HEK293 (cell line): ENCODE measurements around the gene FBXO45.

Source experiments
- CTCF ChIA-PET: fragments of 350-600 bp; formaldehyde crosslinking; extraction: SDS; loops from one replicate; lab custom pipeline; 2021; ENCODE audit warnings: antibody characterized with exemption; lab: Yijun Ruan, JAX
- POLR2A ChIA-PET: fragments of 300-600 bp; formaldehyde crosslinking; extraction: SDS; loops from one replicate; lab custom pipeline; 2020; ENCODE audit warnings: antibody characterized with exemption, inconsistent platforms; lab: Yijun Ruan, JAX
- H3K27ac ChIP-seq: fragments of 200-500 bp; sonication (Bioruptor generic); 2 replicates; pipeline ENCODE4 v1.5.1; 2014; ENCODE audit warnings: low read depth, low read length, control low read depth, inconsistent platforms; ENCODE audit errors: extremely low read depth
- H3K36me3 ChIP-seq, 2 experiments: fragments of 200-500 bp in 1 of 2; sonication (Bioruptor generic) in 1 of 2; 1 replicate in 1 of 2; 2 replicates in 1 of 2; pipeline ENCODE4 v1.5.1; 2014 to 2017; ENCODE audit warnings: inconsistent platforms in 2 of 2, low read length in 2 of 2; ENCODE audit not compliant: control insufficient read depth in 2 of 2, insufficient read depth in 1 of 2
- H3K4me1 ChIP-seq: fragments of 200-500 bp; sonication (Bioruptor generic); 2 replicates; pipeline ENCODE4 v1.5.1; 2014; ENCODE audit warnings: mild to moderate bottlenecking, low read length, inconsistent platforms; ENCODE audit not compliant: control insufficient read depth, insufficient read depth
- H3K4me3 ChIP-seq: 2 replicates; pipeline ENCODE4 v1.5.1; 2011; ENCODE audit warnings: low read depth, mild to moderate bottlenecking, control low read depth, low read length, moderate library complexity
- H3K9me3 ChIP-seq: fragments of 200-500 bp; sonication (Bioruptor generic); 2 replicates; pipeline ENCODE4 v1.5.1; 2014; ENCODE audit warnings: low read depth, low read length, inconsistent platforms; ENCODE audit not compliant: control insufficient read depth, insufficient read depth
- KLF10 ChIP-seq: fragments of 450-650 bp; IDR thresholded peaks from 2 replicates; pipeline ENCODE4 v1.5.1; 2018; ENCODE audit warnings: missing biosample characterization, mild to moderate bottlenecking, missing genetic modification characterization
- KLF17 ChIP-seq: fragments of 450-650 bp; formaldehyde crosslinking; IDR thresholded peaks from 2 replicates; pipeline ENCODE4 v1.5.1; 2016; ENCODE audit warnings: missing biosample characterization, missing genetic modification characterization
- KLF9 ChIP-seq: fragments of 450-650 bp; formaldehyde crosslinking; IDR thresholded peaks from 2 replicates; pipeline ENCODE4 v1.5.1; 2016; ENCODE audit warnings: missing biosample characterization, missing genetic modification characterization, low read depth
- MEIS1 ChIP-seq: sonication (generic); formaldehyde crosslinking; IDR thresholded peaks from 2 replicates; pipeline ENCODE4 v1.8.1; 2022; ENCODE audit warnings: missing genetic modification reagents, mild to moderate bottlenecking, borderline replicate concordance
- SALL2 ChIP-seq: fragments of 450-650 bp; formaldehyde crosslinking; IDR thresholded peaks from 2 replicates; pipeline ENCODE4 v1.5.0; 2017; ENCODE audit warnings: missing biosample characterization, mild to moderate bottlenecking, missing genetic modification characterization, borderline replicate concordance
- SCRT1 ChIP-seq: fragments of 450-650 bp; formaldehyde crosslinking; IDR thresholded peaks from 2 replicates; pipeline ENCODE4 v1.5.1; 2016; ENCODE audit warnings: missing biosample characterization, missing genetic modification characterization, borderline replicate concordance
- SETDB1 ChIP-seq: IDR thresholded peaks from one replicate; pipeline ENCODE4 v1.6.1; 2017; ENCODE audit warnings: mild to moderate bottlenecking, low read length, moderate library complexity, mixed read lengths; ENCODE audit not compliant: insufficient read length
- WT1 ChIP-seq: fragments of 450-650 bp; formaldehyde crosslinking; IDR thresholded peaks from 2 replicates; pipeline ENCODE4 v1.5.1; 2016; ENCODE audit warnings: missing biosample characterization, missing genetic modification characterization
- YY1 ChIP-seq: fragments of 450-650 bp; formaldehyde crosslinking; IDR thresholded peaks from 2 replicates; pipeline ENCODE4 v1.5.1; 2018; ENCODE audit warnings: missing biosample characterization, missing genetic modification characterization
- YY2 ChIP-seq: fragments of 450-650 bp; formaldehyde crosslinking; IDR thresholded peaks from 2 replicates; pipeline ENCODE4 v1.5.1; 2016; ENCODE audit warnings: missing biosample characterization, missing genetic modification characterization
- ZFP41 ChIP-seq: fragments of 450-650 bp; formaldehyde crosslinking; IDR thresholded peaks from 2 replicates; pipeline ENCODE4 v1.5.1; 2016; ENCODE audit warnings: missing biosample characterization, missing genetic modification characterization, borderline replicate concordance
- ZNF138 ChIP-seq: fragments of 450-650 bp; formaldehyde crosslinking; IDR thresholded peaks from 2 replicates; pipeline ENCODE4 v1.5.1; 2016; ENCODE audit warnings: missing biosample characterization, missing genetic modification characterization, borderline replicate concordance
- ZNF140 ChIP-seq: fragments of 450-650 bp; formaldehyde crosslinking; IDR thresholded peaks from 2 replicates; pipeline ENCODE4 v1.5.1; 2016; ENCODE audit warnings: missing biosample characterization, missing genetic modification characterization
- ZNF155 ChIP-seq: fragments of 450-650 bp; formaldehyde crosslinking; IDR thresholded peaks from 2 replicates; pipeline ENCODE4 v1.5.1; 2016; ENCODE audit warnings: missing biosample characterization, missing genetic modification characterization
- ZNF24 ChIP-seq: fragments of 450-650 bp; formaldehyde crosslinking; IDR thresholded peaks from 2 replicates; pipeline ENCODE4 v1.5.1; 2016; ENCODE audit warnings: missing biosample characterization, missing genetic modification characterization
- ZNF266 ChIP-seq: fragments of 450-650 bp; formaldehyde crosslinking; IDR thresholded peaks from 2 replicates; pipeline ENCODE4 v1.5.1; 2016; ENCODE audit warnings: missing biosample characterization, missing genetic modification characterization, low read depth
- ZNF311 ChIP-seq: fragments of 450-650 bp; formaldehyde crosslinking; IDR thresholded peaks from 2 replicates; pipeline ENCODE4 v1.5.1; 2017; ENCODE audit warnings: missing biosample characterization, missing genetic modification characterization, borderline replicate concordance
- ZNF416 ChIP-seq: fragments of 450-650 bp; formaldehyde crosslinking; IDR thresholded peaks from 2 replicates; pipeline ENCODE4 v1.5.1; 2016; ENCODE audit warnings: missing biosample characterization, missing genetic modification characterization
- ZNF510 ChIP-seq: fragments of 450-650 bp; formaldehyde crosslinking; IDR thresholded peaks from 2 replicates; pipeline ENCODE4 v1.5.1; 2018; ENCODE audit warnings: mild to moderate bottlenecking, missing genetic modification characterization, missing biosample characterization; ENCODE audit not compliant: insufficient replicate concordance
- ZNF518A ChIP-seq: fragments of 450-650 bp; formaldehyde crosslinking; conservative IDR thresholded peaks from 2 replicates; pipeline ENCODE4 v1.5.1; 2016; ENCODE audit warnings: low read depth, missing biosample characterization, missing genetic modification characterization
- ZNF521 ChIP-seq: fragments of 450-650 bp; formaldehyde crosslinking; IDR thresholded peaks from 2 replicates; pipeline ENCODE4 v1.5.1; 2017; ENCODE audit warnings: missing biosample characterization, mild to moderate bottlenecking, missing genetic modification characterization
- ZNF555 ChIP-seq: fragments of 450-650 bp; formaldehyde crosslinking; conservative IDR thresholded peaks from 2 replicates; pipeline ENCODE4 v1.5.1; 2017; ENCODE audit warnings: missing biosample characterization, mild to moderate bottlenecking, missing genetic modification characterization, inconsistent platforms
- ZNF560 ChIP-seq: fragments of 450-650 bp; formaldehyde crosslinking; IDR thresholded peaks from 2 replicates; pipeline ENCODE4 v1.5.1; 2017; ENCODE audit warnings: missing biosample characterization, missing genetic modification characterization, borderline replicate concordance
- ZNF624 ChIP-seq: fragments of 450-650 bp; formaldehyde crosslinking; IDR thresholded peaks from 2 replicates; pipeline ENCODE4 v1.5.1; 2017; ENCODE audit warnings: missing biosample characterization, missing genetic modification characterization
- ZNF629 ChIP-seq: fragments of 450-650 bp; formaldehyde crosslinking; IDR thresholded peaks from 2 replicates; pipeline ENCODE4 v1.5.1; 2017; ENCODE audit warnings: missing biosample characterization, missing genetic modification characterization
- ZNF658 ChIP-seq: fragments of 450-650 bp; formaldehyde crosslinking; IDR thresholded peaks from 2 replicates; pipeline ENCODE4; 2016; ENCODE audit warnings: missing biosample characterization, missing genetic modification characterization
- ZSCAN23 ChIP-seq: fragments of 450-650 bp; formaldehyde crosslinking; IDR thresholded peaks from 2 replicates; pipeline ENCODE4 v1.5.1; 2016; ENCODE audit warnings: missing biosample characterization, missing genetic modification characterization
- TF ChIP-seq, protein P1 (sequence below): fragments of 450-650 bp; formaldehyde crosslinking; IDR thresholded peaks from 2 replicates; pipeline ENCODE4 v1.5.1; 2016; ENCODE audit warnings: missing biosample characterization, missing genetic modification characterization
- TF ChIP-seq, protein P2 (sequence below): fragments of 450-650 bp; formaldehyde crosslinking; IDR thresholded peaks from 2 replicates; pipeline ENCODE4 v1.5.1; 2016; ENCODE audit warnings: missing biosample characterization, missing genetic modification characterization

FBXO45 gene

GRCh38 chr3:196553551-196553950 lies 14.9 kb upstream of the FBXO45 start:
- ChIA-PET POLR2A (no interaction called here), CTCF (no interaction called here)
- H3K9me3 ChIP-seq: no peaks in the 10 kb centered on the region
- no peak overlapping the region for H3K4me3 ChIP-seq
- H3K27ac ChIP-seq: no peak overlapping the region
- H3K4me1 ChIP-seq: no peaks in the 10 kb centered on the region
- H3K36me3 ChIP-seq: peaks cover 0 to 7% of the 10 kb centered on the region in 2 experiments; a peak in 2 of 3 replicates
- TF ChIP-seq ZNF555 (tag by site-specific recombination): no peak
- TF ChIP-seq ZNF629 (tag by site-specific recombination): no peak
- TF ChIP-seq, protein P1, sequence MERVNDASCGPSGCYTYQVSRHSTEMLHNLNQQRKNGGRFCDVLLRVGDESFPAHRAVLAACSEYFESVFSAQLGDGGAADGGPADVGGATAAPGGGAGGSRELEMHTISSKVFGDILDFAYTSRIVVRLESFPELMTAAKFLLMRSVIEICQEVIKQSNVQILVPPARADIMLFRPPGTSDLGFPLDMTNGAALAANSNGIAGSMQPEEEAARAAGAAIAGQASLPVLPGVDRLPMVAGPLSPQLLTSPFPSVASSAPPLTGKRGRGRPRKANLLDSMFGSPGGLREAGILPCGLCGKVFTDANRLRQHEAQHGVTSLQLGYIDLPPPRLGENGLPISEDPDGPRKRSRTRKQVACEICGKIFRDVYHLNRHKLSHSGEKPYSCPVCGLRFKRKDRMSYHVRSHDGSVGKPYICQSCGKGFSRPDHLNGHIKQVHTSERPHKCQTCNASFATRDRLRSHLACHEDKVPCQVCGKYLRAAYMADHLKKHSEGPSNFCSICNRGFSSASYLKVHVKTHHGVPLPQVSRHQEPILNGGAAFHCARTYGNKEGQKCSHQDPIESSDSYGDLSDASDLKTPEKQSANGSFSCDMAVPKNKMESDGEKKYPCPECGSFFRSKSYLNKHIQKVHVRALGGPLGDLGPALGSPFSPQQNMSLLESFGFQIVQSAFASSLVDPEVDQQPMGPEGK (tag by site-specific recombination): no peak
- TF ChIP-seq ZNF560 (tag by site-specific recombination): no peak
- no peak for TF ChIP-seq MEIS1
- no peak for TF ChIP-seq KLF17 (tag by site-specific recombination)
- TF ChIP-seq WT1: no peak
- no peak for TF ChIP-seq KLF9 (tag by site-specific recombination)
- no peak for TF ChIP-seq ZSCAN23 (tag by site-specific recombination)
- TF ChIP-seq ZNF311 (tag by site-specific recombination): no peak
- no peak for TF ChIP-seq ZNF138 (tag by site-specific recombination)
- TF ChIP-seq ZNF24: no peak
- TF ChIP-seq SCRT1 (tag by site-specific recombination): no peak
- TF ChIP-seq ZNF658 (tag by site-specific recombination): no peak
- no peak for TF ChIP-seq SETDB1
- no peak for TF ChIP-seq KLF10 (tag by site-specific recombination)
- no peak for TF ChIP-seq ZNF521 (tag by site-specific recombination)
- no peak for TF ChIP-seq YY1
- TF ChIP-seq ZNF416 (tag by site-specific recombination): no peak

GRCh38 chr3:196554205-196554604 lies 14.3 kb upstream of the FBXO45 start:
- CTCF ChIA-PET: interaction anchor here (0.6 kb wide), 1 partner anchor 606 kb away, joined by 3 read pairs; no protein-coding TSS in a partner anchor
- H3K4me3 ChIP-seq: no peak overlapping the region
- H3K9me3 ChIP-seq: no peaks in the 10 kb centered on the region
- H3K27ac ChIP-seq: no peak overlapping the region
- H3K4me1 ChIP-seq: no peaks in the 10 kb centered on the region
- POLR2A ChIA-PET: no interaction called here
- H3K36me3 ChIP-seq: peaks cover 0 to 7% of the 10 kb centered on the region in 2 experiments; a peak in 2 of 3 replicates
- TF ChIP-seq ZNF140 (tag by site-specific recombination) (no peak), ZNF155 (tag by site-specific recombination) (no peak), YY2 (tag by site-specific recombination) (no peak), SALL2 (tag by site-specific recombination) (no peak), ZNF510 (tag by site-specific recombination) (no peak), ZNF624 (tag by site-specific recombination) (no peak), ZNF266 (tag by site-specific recombination) (no peak), ZNF518A (tag by site-specific recombination) (no peak), ZFP41 (tag by site-specific recombination) (no peak)
- TF ChIP-seq, protein P2, sequence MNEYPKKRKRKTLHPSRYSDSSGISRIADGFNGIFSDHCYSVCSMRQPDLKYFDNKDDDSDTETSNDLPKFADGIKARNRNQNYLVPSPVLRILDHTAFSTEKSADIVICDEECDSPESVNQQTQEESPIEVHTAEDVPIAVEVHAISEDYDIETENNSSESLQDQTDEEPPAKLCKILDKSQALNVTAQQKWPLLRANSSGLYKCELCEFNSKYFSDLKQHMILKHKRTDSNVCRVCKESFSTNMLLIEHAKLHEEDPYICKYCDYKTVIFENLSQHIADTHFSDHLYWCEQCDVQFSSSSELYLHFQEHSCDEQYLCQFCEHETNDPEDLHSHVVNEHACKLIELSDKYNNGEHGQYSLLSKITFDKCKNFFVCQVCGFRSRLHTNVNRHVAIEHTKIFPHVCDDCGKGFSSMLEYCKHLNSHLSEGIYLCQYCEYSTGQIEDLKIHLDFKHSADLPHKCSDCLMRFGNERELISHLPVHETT (tag by site-specific recombination): no peak
